NCI-H524 treated with DMSO at 0.1 percent for 48 hours (cell line): ENCODE results near the gene NPBWR2.

Source experiments
- DNase-seq: peaks from one replicate; lab custom pipeline; 2025; lab: John Stamatoyannopoulos, UW

NPBWR2 gene

DNA sequence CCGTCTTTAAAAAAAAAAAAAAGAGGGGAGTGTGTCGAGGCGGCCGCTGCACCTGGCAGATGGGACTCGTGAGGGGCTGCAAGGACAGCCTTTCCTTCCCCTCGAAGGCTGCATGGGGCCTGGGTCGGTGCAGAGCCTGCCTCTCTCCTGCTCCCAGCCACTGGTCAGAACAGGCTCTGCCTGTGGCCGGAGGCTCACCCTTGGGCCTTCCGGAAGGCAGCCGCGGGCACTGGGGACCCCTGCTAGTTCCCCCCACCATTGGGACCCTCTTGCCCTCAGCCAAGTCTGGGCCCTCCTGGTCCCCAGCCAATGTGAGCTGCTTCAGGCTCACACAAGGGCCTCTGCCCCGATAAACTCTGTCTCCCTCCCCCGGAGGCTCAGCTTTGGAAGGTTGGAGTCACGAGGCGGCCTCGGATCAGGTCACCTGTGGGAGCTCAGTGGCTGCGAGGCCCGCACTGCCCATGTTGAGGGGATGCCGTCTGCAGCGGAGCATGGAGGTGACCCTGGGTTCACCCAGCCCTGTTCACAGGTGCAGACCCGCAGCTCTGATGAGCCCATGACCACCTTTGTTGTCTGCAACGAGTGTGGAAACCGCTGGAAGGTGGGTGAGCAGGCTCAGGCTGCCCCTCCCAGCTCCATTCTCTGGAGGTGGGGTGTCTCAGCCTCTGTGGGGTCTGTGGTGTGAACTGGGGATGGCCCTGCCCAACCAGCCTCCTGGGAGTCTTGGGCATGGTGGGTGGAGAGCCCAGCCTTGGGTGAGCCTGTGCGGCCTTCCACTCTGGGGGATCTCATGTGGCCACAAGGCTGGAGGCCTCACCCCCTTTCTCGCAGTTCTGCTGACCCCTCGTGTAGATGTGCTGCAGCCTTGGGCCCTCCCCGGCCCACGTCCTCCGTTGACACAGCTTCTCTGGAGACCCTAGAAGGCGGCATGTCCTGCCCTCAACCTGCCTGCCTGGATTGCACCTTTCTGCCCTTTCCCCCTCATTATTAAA is 35.7 kb downstream of the NPBWR2 start:
- no peak for DNase-seq

DNA sequence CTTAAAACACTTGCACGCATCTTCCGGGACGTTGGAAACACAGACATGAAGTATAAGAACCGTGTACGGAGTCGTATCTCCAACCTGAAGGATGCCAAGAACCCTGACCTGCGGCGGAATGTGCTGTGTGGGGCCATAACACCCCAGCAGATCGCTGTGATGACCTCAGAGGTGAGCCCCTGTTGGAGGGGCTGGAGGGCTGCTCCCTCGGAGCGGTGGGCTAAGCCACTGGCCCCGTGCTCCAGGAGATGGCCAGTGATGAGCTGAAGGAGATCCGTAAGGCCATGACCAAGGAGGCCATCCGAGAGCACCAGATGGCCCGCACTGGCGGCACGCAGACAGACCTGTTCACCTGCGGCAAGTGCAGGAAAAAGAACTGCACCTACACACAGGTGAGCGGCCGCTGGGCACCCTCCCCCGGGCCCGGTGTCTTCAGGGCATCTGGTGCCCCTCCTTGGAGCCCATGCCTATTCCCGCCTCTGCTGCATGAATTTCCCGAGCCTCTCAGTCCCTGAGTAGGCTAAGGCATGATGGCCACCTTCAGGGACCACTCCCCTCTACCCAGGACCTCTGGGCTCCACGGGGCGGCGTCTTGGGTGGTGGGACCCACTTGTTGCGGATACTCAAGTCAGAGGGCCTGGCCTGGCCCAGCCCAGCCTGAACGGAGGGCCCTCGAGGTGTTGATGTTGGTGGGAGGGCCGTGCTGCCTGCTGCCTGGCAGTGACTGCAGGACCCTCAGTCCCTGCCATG is 36.9 kb downstream of the NPBWR2 start:
- no peak for DNase-seq

DNA sequence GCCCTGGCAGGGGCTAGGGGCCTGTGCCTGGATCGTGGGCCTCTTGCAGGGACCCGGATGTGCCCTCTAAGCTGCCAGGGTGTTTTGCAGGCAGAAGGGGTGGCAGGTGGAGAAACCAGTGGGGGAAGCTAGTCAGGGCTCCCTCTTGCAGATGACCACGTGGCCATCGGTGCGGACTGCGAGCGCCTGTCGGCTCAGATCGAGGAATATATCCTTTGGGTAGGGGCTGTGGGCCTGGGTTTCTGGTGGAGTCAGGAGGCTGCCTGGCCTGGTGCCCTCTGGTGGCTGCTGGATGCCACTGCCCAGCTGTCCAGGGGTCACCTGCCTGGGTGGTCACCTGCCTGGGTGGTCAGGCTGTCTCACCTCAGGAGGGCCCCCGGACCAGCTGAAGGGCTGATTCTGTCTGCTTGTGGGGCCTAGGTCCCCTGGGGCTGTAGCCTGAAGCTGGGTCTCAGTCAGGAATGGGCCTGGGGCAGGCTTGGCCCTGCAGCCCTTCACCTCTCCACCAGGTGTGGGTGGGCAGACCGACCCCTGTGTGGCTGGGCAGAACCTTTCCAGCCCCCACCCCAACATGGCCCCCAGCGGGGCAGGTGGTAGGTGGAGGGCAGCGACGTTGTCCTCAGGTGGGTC is 37.6 kb downstream of the NPBWR2 start:
- no peak for DNase-seq

DNA sequence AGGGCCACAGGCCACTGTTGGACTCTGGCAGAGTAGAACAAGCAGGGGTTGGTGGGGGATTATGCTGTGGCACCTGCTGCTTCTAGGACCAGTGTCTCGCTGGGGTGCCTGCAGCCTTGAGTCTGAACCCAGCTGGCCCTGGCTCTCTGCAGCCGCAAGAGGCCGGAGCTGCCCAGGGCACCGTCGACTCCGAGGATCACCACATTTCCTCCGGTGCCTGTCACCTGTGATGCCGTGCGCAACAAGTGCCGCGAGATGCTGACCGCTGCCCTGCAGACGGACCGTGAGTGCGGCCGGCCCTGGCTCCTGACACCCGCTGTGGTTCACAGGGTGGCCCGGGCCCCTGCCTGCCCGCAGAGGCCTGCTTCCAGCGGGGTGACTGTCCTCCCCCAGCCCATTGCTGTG is 38.2 kb downstream of the NPBWR2 start:
- no peak for DNase-seq

- no peak for DNase-seq
These were observed 38.8 kb downstream of the NPBWR2 start for GRCh38 chr20:64068386-64069208.

DNA sequence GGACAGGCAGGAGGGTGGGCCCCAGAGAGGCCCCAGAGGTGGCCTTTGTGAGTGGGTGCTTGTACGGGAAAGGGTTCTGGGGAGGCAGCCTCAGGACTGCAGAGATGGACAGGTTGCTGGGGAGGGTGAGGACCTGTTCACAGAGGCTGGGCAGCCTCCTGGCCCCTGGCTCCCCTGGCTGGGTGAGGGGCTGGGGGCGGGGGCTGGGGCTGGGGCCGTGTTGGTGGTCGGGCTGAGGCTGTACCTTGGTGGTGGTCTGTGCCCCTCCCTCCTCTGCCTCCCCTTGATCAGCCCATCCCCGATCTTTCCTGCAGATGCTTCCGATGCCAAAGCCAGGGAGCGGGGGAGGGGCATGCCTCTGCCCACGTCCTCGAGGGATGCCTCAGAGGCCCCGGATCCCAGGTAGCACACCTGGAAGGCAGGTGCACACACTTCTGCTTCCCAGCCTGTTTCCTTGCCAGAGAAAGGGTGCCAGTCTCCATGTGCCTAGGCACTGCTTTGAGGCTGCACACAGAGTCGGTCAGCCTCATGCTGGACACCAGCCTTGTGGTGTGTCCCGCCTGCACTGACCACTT is 39.5 kb downstream of the NPBWR2 start:
- DNase-seq = no peak

DNA sequence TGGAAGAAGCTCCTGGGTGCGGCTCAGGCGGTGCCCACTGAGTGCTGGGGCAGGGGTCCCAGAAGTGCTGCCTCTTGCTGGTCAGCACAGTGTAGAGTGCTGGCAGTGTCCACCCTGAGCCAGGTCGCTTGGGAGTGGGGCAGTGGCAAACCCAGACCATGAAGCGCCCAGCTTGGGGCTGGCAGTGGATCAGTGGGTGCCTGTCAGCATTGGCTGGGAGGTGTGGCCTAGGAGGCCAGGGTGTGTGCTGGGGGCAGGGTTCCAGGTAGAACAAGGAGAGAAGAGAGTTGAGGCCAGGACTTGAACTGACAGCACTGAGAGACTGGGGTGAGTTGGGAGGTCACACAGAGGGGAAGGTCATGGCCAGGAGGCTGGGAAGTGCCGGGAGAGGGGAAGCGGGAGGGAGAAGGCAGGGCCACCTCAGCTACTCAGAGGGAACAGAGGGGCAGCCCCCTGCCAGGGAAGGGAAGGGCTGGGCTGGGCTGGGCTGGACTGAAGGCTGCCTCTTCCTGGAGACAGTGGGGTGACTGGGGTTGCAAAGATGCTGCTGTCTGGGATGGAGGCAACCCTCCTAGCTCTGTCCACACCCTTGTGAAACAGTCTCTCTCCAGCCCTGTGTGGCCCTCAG is 40.2 kb downstream of the NPBWR2 start:
- no peak for DNase-seq

- no peak for DNase-seq
These were observed 41.4 kb downstream of the NPBWR2 start for GRCh38 chr20:64065974-64066343.

DNA sequence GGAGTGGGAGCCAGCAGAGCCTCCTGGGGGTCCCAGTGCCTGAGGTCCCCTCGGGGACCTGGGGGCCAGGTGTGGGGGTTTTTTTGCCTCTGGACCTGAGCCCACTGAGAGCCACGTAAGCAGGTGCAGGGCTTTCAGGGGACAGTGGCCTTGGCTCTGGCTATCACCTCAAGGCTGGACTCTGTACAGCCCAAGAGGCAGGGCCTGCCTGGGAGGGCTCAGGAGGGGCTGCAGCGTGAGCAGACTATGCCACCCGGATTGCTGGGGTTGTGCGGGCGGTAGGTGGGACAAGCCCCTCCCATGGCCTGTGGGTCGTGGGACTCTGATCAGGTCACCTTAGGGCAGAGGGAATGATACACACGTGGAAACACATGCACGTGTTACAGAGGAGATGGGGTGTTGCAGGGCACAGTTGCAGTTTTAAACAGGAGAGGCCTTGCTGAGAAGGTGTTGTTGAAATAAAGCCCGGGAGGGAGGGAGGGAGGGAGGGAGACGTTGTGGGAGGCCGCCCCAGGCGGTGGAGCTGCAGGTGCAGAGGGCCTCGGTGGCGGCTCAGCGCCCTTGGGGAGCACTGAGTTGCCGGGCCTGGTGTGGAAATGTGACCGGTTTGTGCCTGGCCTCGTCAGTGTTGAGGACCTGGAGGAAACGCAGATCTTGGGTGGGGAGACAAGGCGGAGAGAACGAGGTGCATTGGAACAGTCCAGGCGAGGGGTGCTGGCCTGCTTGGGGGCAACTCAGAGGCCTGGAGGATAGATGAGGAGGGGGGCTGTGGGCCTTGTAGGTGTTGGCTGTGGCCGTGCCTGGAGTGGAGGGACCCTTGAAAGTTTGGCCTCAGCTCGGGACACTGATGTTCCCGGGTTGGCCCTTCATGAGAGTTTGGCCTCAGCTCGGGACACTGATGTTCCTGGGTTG is 42.0 kb downstream of the NPBWR2 start:
- DNase-seq = no peak

GRCh38 chr20:64064145-64064698 is 43.1 kb downstream of the NPBWR2 start:
- DNase-seq = no peak

- DNase-seq = no peak
These were observed 43.8 kb downstream of the NPBWR2 start for GRCh38 chr20:64063389-64064144.

DNA sequence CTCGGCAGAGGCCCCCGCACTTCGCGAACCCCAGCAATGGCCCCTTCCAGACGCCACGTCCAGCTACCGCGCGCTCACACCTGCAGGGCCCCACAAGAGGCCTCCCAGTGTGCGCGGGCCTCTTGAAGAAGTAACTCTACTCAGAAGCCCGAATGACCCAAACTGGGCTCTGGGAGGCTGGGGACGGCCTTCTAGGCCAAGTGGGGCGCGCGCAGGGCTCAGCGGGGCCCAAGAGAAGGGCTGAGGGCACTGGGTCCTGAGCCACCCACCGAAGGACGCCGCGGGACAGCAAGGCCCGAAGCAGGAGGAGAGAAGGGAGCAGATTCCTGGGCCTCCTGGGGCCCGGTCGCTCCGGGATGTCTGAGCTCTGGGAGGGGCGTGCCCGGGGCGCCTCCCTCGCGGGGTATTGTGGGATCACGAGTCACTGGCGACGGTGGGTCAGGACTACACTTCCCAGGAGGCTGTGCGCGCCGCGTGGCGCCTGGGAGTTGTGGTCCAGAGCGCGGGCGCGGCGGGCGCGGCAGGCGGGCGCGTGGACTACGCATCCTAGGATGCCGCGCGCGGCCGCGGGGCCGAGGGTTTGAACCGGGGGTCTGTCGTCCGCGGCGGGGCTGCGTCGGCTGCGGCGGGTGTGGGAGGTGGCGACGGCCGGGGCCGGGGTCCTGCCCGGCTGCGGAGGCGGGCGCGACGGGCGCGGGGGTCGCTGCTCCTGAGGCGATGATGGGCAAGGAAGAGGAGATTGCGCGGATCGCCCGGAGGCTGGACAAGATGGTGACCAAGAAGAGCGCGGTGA is 44.6 kb downstream of the NPBWR2 start, which contains the start of gene TCEA2:
TSS of gene TCEA2 (plus strand) at position 603 of the 793 bp plus-strand sequence. CDS start at position 718, 115 bp downstream.
- DNase-seq = peak; percentile 69

DNA sequence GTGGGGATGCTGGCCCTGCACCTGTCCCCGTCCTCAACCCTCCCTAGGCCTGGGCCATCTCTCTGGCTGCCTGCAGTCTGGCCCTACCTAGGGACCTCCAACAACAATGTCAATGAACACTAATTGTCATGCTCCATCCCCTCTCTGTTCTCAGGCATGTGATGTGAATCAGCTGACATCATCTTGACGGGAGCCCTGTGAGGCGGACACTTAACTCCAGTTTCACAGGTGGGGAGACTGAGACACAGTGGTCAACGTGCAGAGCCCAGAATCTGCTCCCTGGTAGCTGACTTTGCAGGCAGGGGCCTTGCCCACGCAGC is 45.1 kb downstream of the NPBWR2 start:
- no peak for DNase-seq

DNA sequence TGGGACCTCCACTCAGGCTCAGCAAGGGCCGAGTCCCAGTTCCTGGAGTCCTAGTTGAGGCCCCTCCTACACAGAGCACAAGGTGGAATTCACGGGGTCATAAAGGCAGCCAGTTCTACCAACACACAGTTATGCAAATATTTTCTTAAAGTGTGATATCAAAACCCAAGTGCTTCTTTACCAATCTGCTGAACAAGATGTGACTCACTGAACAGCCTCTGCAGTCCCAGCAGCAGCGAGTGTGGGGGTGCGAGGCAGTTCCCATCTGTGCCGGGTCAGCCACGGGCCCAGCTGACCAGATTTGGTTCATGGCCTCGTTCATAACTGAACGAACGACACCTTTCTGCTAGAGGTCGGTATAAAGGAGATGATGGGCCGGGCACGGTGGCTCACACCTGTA is 48.8 kb downstream of the NPBWR2 start:
- no peak for DNase-seq

- peak; percentile 10 for DNase-seq
These were observed 49.5 kb downstream of the NPBWR2 start for GRCh38 chr20:64057628-64058498.

DNA sequence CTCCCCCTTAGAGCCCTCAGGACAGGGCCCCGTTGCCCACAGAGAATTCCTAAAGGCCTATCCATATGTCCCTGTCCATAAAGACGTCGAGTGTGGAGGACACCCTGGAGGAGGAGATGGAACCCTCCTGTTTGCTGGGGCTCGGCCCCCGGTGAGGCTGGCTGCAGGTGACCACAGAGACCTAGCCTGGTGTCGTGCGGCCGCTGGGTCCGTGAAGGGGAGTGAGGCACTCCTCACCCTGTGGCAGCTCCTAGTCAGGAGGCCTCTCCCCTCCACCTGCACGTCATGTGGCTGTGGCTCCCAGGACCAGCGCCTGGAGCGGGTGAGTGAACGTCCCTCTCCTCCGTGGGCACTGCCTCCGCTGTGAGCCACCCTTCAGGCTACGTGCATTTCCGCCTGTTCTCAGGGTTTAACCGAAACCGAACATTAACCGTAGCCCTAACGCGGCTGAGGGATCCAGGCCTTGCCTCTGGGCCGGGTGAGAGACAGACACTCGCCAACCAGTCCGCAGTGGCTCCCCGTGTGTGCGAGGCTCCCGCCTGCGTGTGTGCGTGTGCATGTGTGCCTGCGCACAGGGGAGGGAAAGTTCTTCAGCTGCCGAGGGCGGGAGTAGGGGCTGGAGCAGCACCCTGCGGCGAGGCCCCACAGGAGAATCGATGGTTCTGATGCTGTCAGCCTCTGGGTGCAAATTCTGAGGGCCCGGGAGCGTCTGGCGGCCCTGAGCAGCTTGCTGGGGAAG is 50.3 kb downstream of the NPBWR2 start:
- no peak for DNase-seq

- no peak for DNase-seq
These were observed 50.8 kb downstream of the NPBWR2 start for GRCh38 chr20:64056639-64056888.
